Pons (tissue), 1 donor: ENCODE data around the gene MECP2.
"Not testable (repeated sequence)": the region's sequence is repeated elsewhere in the genome, so short reads cannot be mapped to it uniquely, and the experiment has no call there.

Experiments
- DNase-seq: peaks from one replicate; pipeline ENCODE4 v3.0.0-alpha.2; 2016; ENCODE audit warnings: low spot score

Gene MECP2

GRCh38 chrX:153993079-153993478 is 104.4 kb downstream of the MECP2 start:
- no peak for DNase-seq

GRCh38 chrX:153992180-153992579 is 105.3 kb downstream of the MECP2 start:
- no peak for DNase-seq

GRCh38 chrX:153991013-153991580 is 106.4 kb downstream of the MECP2 start:
- no peak for DNase-seq

- DNase-seq, result no peak
These were observed 107.4 kb downstream of the MECP2 start for GRCh38 chrX:153989973-153990655.

- no peak for DNase-seq
These were observed 109.0 kb downstream of the MECP2 start for GRCh38 chrX:153988493-153988892.

GRCh38 chrX:153984351-153985178 is 113.0 kb downstream of the MECP2 start:
- DNase-seq, result no peak

GRCh38 chrX:153983321-153983801 is 114.2 kb downstream of the MECP2 start:
- no peak for DNase-seq

GRCh38 chrX:153981771-153982533 is 115.6 kb downstream of the MECP2 start:
- DNase-seq, result peak; percentile 38

GRCh38 chrX:153981231-153981630 is 116.3 kb downstream of the MECP2 start:
- no peak for DNase-seq

- not testable (repeated sequence) for DNase-seq
These were observed 117.1 kb downstream of the MECP2 start for GRCh38 chrX:153980394-153980793.

- no peak for DNase-seq
These were observed 122.7 kb downstream of the MECP2 start for GRCh38 chrX:153974726-153975286.

- no peak for DNase-seq
These were observed 123.4 kb downstream of the MECP2 start for GRCh38 chrX:153974003-153974725.

GRCh38 chrX:153973127-153974002 is 124.2 kb downstream of the MECP2 start:
- peak; percentile 22 for DNase-seq

GRCh38 chrX:153972368-153973126 is 125.0 kb downstream of the MECP2 start, which contains the start of gene TMEM187:
Gene TMEM187 (plus strand): TSS chrX:153972754. CDS start chrX:153982063, 9,309 bp downstream.
- DNase-seq, result peak; percentile 76
